Skeletal muscle tissue (tissue), 4 donors: ENCODE measurements around the gene NAPEPLD. TPM values are rescaled to one million over a fixed set of nuclear protein-coding genes. Genes with fewer than 3 reads are reported as not detected.
"Not testable (repeated sequence)": the region's sequence is repeated elsewhere in the genome, so short reads cannot be mapped to it uniquely, and the experiment has no call there.

ENCODE experiments used
- H3K27ac ChIP-seq: one replicate; pipeline ENCODE4 v1.7.0; 2013; ENCODE audit warnings: mild to moderate bottlenecking, low read depth, low read length, inconsistent platforms
- H3K27me3 ChIP-seq, 3 donors: one replicate each; pipeline ENCODE4 v1.7.0; 2013; ENCODE audit warnings: low read length in 3 of 3; ENCODE audit not compliant: control insufficient read depth in 3 of 3, insufficient read depth in 3 of 3
- H3K36me3 ChIP-seq, 3 donors: one replicate each; pipeline ENCODE4 v1.7.0; 2013; ENCODE audit warnings: low read length in 3 of 3; ENCODE audit not compliant: control insufficient read depth in 3 of 3, insufficient read depth in 3 of 3
- H3K4me1 ChIP-seq, 3 donors: one replicate each; pipeline ENCODE4 v1.7.0; 2013; ENCODE audit warnings: low read length in 3 of 3, mild to moderate bottlenecking in 3 of 3; ENCODE audit not compliant: control insufficient read depth in 3 of 3, insufficient read depth in 3 of 3
- H3K4me3 ChIP-seq, 3 donors: one replicate each; pipeline ENCODE4 v1.7.0; 2013; ENCODE audit warnings: low read length in 3 of 3
- H3K9ac ChIP-seq, 3 donors: one replicate each; pipeline ENCODE4 v1.7.0; 2013; ENCODE audit warnings: low read length in 3 of 3, mild to moderate bottlenecking in 3 of 3, moderate library complexity in 2 of 3, low read depth in 1 of 3
- H3K9me3 ChIP-seq, 3 donors: one replicate each; pipeline ENCODE4 v1.7.0; 2013; ENCODE audit warnings: low read length in 3 of 3; ENCODE audit not compliant: control insufficient read depth in 3 of 3
- total RNA-seq: library from RNA; depleted of rRNA; stranded (reverse); fragments of >200 nt; gene quantifications from one replicate; pipeline ENCODE4 v1.2.3, GENCODE V29; 2014
- donor health status: Osteomylitis.

Gene NAPEPLD
- total RNA-seq, 1 donor from 2014 or later = 12.0 TPM

DNA sequence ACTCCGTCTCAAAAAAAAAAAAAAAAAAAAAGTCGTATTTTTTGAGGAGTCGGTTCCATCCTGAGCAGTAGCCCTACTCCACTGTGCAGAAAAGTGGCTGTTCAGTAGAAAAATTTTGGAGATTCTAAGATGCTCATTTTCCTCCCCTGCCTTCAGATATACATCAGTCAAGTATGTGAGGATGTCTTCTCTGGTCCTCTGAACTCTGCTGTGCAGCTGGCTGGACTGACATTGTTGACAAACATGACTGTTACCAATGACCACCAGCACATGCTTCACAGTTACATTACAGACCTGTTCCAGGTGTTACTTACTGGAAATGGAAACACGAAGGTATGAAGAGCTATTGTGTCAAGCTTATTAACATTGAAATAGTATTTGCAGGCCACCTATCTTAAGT is 56.6 kb downstream of the NAPEPLD start:
- not testable (repeated sequence) for H3K27me3 ChIP-seq, H3K27ac ChIP-seq, H3K4me3 ChIP-seq, H3K4me1 ChIP-seq, H3K9ac ChIP-seq, H3K9me3 ChIP-seq
- H3K36me3 ChIP-seq = peaks cover 0 to 39% (median 18%) of the 10 kb centered on the region in 3 donors

- Histone ChIP-seq H3K36me3 (peaks cover 11 to 25% (median 25%) of the 10 kb centered on the region in 3 donors), H3K9ac (no peak overlapping the region), H3K9me3 (no peaks in the 10 kb centered on the region), H3K27ac (no peak overlapping the region), H3K27me3 (no peaks in the 10 kb centered on the region), H3K4me1 (no peaks in the 10 kb centered on the region), H3K4me3 (no peak overlapping the region)
Measured at GRCh38 chr7:103083210-103083609, 65.7 kb downstream of the NAPEPLD start.

DNA sequence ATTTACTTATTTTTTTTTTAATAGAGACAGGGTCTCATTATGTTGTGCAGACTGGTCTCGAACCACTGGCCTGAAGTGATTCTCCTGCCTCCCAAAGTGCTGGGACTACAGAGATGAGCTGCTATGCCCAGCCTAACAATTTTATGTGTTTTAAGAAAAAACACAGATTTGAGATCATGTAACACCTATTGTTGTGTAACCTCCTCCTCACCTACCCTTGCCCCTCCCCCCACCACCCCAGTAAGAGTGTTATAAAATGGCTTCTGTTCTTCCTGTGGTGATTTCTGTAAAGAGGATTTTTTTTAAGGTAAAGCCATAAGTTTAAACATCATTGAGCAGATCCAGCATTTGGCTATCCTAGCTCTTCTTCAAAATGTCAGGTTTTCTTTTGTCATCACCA is 66.4 kb downstream of the NAPEPLD start:
- H3K36me3 ChIP-seq = peaks cover 11 to 25% (median 22%) of the 10 kb centered on the region in 3 donors

DNA sequence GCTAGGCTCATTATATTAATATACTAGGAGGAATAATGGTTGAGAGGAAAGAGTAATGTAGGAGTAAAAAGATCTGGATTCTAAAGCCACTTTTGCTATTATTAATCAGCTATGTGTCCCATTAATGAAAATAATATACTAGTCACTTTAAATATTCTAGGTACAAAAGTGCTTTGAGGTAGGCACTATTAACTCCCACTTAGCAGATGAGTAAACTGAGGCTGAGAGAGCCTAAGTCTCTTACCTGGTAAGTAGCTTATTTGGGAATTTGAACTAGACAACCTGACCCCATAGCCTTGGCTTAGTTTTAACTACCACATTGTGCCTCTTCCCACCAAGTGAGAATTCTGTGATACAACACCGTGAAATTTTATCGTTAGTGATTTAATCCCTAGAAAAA is 68.0 kb downstream of the NAPEPLD start:
- Histone ChIP-seq H3K9ac (no peak overlapping the region), H3K9me3 (no peaks in the 10 kb centered on the region), H3K4me3 (no peak overlapping the region), H3K27me3 (no peaks in the 10 kb centered on the region), H3K4me1 (peaks cover 4 to 6% (median 6%) of the 10 kb centered on the region in 3 donors), H3K36me3 (peaks cover 11 to 17% (median 14%) of the 10 kb centered on the region in 3 donors), H3K27ac (no peak overlapping the region)

More for the DNA sequence above, 66.4 kb downstream of the NAPEPLD start:
- Histone ChIP-seq H3K9ac (no peak overlapping the region), H3K4me1 (no peaks in the 10 kb centered on the region), H3K27ac (no peak overlapping the region), H3K4me3 (no peak overlapping the region), H3K9me3 (no peaks in the 10 kb centered on the region), H3K27me3 (no peaks in the 10 kb centered on the region)

- H3K4me3 ChIP-seq = no peak overlapping the region
- peaks cover 10 to 13% (median 12%) of the 10 kb centered on the region in 3 donors for H3K36me3 ChIP-seq
- peaks cover 7 to 12% (median 10%) of the 10 kb centered on the region in 3 donors for H3K4me1 ChIP-seq
- H3K27me3 ChIP-seq = no peaks in the 10 kb centered on the region
- H3K9ac ChIP-seq = no peak overlapping the region
- H3K9me3 ChIP-seq = no peaks in the 10 kb centered on the region
- H3K27ac ChIP-seq = no peak overlapping the region
Measured at GRCh38 chr7:103079836-103080235, 69.1 kb downstream of the NAPEPLD start.

- H3K27me3 ChIP-seq, H3K4me3 ChIP-seq, H3K36me3 ChIP-seq, H3K27ac ChIP-seq, H3K9ac ChIP-seq, H3K9me3 ChIP-seq: not testable (repeated sequence)
- peaks cover 12 to 22% (median 16%) of the 10 kb centered on the region in 3 donors for H3K4me1 ChIP-seq
Measured at GRCh38 chr7:103078226-103078625, 70.7 kb downstream of the NAPEPLD start.

DNA sequence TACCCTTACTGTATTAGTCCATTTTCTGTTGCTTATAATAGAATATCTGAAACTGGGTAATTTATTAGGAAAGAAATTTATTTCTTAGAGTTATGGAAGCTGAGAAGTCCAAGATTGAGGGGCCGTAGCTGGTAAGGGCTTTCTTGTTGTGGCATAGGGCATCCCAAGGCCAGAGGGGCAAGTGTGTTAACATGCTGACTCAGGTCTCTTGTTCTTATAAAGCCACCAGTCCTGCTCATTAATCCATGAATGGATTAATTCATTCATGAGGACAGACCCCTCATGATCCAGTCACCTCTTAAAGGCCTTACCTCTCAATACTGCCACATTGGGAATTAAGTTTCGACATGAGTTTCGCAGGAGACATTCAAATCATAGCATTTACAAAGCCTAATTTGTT is 71.6 kb downstream of the NAPEPLD start:
- H3K4me3 ChIP-seq = no peak overlapping the region
- H3K9ac ChIP-seq = no peak overlapping the region
- H3K27ac ChIP-seq = no peak overlapping the region
- peaks cover 12 to 22% (median 16%) of the 10 kb centered on the region in 3 donors for H3K4me1 ChIP-seq
- H3K9me3 ChIP-seq = no peaks in the 10 kb centered on the region
- no peaks in the 10 kb centered on the region for H3K36me3 ChIP-seq
- no peaks in the 10 kb centered on the region for H3K27me3 ChIP-seq

GRCh38 chr7:103076764-103077163 is 72.1 kb downstream of the NAPEPLD start:
- Histone ChIP-seq H3K9me3 (no peaks in the 10 kb centered on the region), H3K27me3 (no peaks in the 10 kb centered on the region), H3K4me3 (no peak overlapping the region)

DNA sequence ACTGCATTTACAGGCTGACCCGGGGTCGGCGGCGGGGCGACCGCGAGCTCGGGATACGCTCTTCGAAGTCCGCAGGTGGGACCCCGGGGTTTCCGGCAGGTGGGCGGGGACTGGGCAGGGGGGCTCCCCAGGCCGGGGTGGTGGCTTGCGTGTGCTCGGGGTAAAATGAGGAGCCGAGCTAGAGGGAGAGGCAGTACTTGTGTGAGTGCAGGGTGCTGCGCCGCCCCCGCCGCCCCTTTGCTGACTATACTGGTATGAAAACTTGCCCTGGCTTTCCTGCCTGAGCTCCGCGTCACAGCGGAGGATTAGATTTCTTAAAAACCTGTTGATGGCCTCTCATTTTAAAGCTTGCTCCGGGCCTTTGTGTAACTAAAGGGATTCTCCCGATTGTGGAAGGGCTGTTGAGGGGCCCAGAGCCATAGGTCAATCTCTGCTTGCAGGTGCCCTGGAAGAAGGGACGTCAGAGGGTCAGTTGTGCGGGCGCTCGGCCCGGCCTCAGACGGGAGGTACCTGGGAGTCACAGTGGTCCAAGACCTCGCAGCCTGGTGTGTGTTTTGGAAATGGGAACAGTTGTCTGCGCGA is 73.5 kb downstream of the NAPEPLD start:
- H3K4me1 ChIP-seq = peaks cover 12 to 22% (median 16%) of the 10 kb centered on the region in 3 donors

More at GRCh38 chr7:103076764-103077163, 72.1 kb downstream of the NAPEPLD start:
- no peak overlapping the region for H3K9ac ChIP-seq
- H3K36me3 ChIP-seq = no peaks in the 10 kb centered on the region
- no peak overlapping the region for H3K27ac ChIP-seq
- peaks cover 12 to 22% (median 16%) of the 10 kb centered on the region in 3 donors for H3K4me1 ChIP-seq

DNA sequence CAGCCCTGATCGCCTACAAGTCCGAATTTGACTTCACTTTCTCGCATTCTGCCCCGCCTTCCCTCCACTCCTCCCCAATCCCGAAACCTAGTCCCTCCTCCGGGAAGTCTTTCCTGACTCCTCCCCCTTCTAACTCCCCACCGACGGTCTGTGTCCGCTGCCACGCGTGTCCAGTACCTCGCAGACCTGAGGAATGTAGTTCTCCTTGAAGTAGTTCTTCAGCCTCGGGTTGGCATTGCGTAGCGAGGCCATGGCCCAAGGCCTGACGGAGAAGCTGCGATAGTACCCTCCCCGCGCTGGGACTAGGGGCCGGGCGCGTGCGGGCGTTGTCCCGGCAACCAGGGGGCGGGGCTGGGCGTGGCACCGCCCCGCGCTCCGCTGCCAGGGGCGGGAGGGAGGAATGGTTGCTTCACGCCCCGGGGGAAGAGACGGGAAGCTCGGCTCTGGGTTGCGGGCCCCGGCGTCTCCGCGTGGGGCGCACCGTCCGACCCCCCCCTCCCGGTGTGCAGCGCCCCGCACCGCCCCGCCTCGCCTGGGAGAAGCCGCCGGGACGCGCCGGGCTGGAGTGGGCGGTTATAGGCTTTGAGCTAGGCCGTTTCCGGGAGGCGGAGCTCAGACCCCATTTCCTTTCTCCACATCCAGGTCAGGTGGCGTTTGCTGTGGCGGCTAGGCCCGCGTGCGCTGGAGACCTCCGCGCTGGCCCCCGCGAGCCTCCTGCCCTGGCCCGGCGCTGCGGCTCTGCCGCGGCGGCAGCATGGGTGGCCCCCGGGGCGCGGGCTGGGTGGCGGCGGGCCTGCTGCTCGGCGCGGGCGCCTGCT is 74.2 kb downstream of the NAPEPLD start, which contains the start of the genes ARMC10 and FBXL13:
TSS of gene ARMC10 (plus strand) at position 622 of the 818 bp plus-strand sequence. CDS start at position 755, 133 bp downstream.
TSS of gene FBXL13 (minus strand) at position 278 of the 818 bp plus-strand sequence.
- Histone ChIP-seq H3K9ac (peak within 1 kb of the TSS; percentile 88 to 91 (median 88)), H3K9me3 (no peaks in the 10 kb centered on the region), H3K36me3 (no peaks in the 10 kb centered on the region), H3K27ac (peak within 1 kb of the TSS; percentile 76), H3K27me3 (no peaks in the 10 kb centered on the region), H3K4me3 (peak within 1 kb of the TSS; percentile 98 to 100 (median 99)), H3K4me1 (peaks cover 12 to 22% (median 16%) of the 10 kb centered on the region in 3 donors)

More for the DNA sequence above, 73.5 kb downstream of the NAPEPLD start:
- Histone ChIP-seq H3K9ac (peak overlapping the region; percentile 88 to 91 (median 88)), H3K27ac (peak overlapping the region; percentile 76), H3K36me3 (no peaks in the 10 kb centered on the region), H3K9me3 (no peaks in the 10 kb centered on the region), H3K4me3 (peak overlapping the region; percentile 83 to 100 (median 99)), H3K27me3 (no peaks in the 10 kb centered on the region)
